T47D (cell line): ENCODE results near the gene IDH2.

Experiments used
- DNase-seq, 2 experiments: peaks; one replicate each; pipeline versions ENCODE4 v3.0.0 to v3.0.0-alpha.2; 2011 to 2012; ENCODE audit warnings: low read depth in 1 of 2, low spot score in 1 of 2
- JUND ChIP-seq: IDR thresholded peaks from 2 replicates; pipeline ENCODE4 v1.6.1; 2012; ENCODE audit warnings: low read depth
- in situ Hi-C: cut with HindIII; loops from 2 replicates; pipeline ENCODE4 v1.10.0; 2016; ENCODE audit warnings: low sequenced_read_pairs, low pct_unique_long_range_greater_than_20kb

The IDH2 gene

GRCh38 chr15:90049666-90050604 lies 52.3 kb downstream of the IDH2 start:
- no peak for DNase-seq
- in situ Hi-C loops, result no loop called here
- TF ChIP-seq JUND, result no peak

DNA sequence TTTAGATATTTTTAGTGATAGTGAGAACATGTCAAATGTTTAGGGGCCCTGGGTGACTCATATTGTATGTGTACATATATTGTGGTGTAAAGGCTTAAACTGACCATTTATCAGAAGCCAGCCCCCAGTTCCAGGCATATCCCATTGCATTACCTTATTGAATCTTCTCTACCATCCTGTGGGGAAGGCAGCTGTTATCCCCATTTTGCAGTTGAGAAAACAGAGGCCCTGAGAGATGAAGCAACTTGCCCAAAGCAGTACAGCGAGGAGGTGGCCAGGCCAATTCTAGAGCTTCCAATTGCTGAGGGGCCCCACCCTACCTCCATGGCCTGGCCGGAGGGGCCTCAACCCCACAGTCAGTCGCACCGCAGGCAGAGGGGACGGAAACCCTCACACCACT lies 53.2 kb downstream of the IDH2 start:
- no peak for TF ChIP-seq JUND
- no peak for DNase-seq

GRCh38 chr15:90047956-90048575 lies 54.2 kb downstream of the IDH2 start:
- DNase-seq, result no peak
- in situ Hi-C loops, result no loop called here
- TF ChIP-seq JUND, result no peak

More for the DNA sequence above, 53.2 kb downstream of the IDH2 start:
- in situ Hi-C loops, result no loop called here

GRCh38 chr15:90046911-90047392 lies 55.3 kb downstream of the IDH2 start:
- in situ Hi-C loops, result no loop called here
- peak; percentile 77 to 93 for DNase-seq

DNA sequence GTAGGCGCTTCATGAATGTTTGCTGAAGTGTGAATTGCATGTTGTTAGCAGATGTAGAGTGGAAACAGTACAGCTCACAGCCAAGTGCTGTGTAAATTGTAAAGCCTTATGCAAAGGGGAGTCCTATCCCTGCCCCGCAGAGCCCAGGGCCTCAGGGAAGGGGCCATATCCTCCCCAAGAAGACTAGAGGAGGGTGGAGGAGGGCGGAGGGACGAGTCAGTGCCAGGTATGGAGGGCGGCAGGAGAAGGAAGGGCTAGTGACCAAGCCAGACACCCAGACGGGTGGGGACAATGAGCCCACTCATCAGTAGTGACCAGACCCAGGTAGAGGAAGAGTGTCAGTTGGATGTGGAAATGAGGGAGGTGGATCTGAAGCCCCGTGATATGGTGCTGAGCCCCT lies 56.0 kb downstream of the IDH2 start:
- no peak for DNase-seq
- no peak for TF ChIP-seq JUND
- in situ Hi-C loops, result no loop called here

More at GRCh38 chr15:90046911-90047392, 55.3 kb downstream of the IDH2 start:
- TF ChIP-seq JUND, result no peak

- DNase-seq, result no peak
- no peak for TF ChIP-seq JUND
- in situ Hi-C loops, result no loop called here
These were observed 57.3 kb downstream of the IDH2 start for GRCh38 chr15:90044916-90045371.

GRCh38 chr15:90044191-90044590 lies 58.1 kb downstream of the IDH2 start:
- no peak for TF ChIP-seq JUND
- in situ Hi-C loops, result no loop called here
- no peak for DNase-seq

DNA sequence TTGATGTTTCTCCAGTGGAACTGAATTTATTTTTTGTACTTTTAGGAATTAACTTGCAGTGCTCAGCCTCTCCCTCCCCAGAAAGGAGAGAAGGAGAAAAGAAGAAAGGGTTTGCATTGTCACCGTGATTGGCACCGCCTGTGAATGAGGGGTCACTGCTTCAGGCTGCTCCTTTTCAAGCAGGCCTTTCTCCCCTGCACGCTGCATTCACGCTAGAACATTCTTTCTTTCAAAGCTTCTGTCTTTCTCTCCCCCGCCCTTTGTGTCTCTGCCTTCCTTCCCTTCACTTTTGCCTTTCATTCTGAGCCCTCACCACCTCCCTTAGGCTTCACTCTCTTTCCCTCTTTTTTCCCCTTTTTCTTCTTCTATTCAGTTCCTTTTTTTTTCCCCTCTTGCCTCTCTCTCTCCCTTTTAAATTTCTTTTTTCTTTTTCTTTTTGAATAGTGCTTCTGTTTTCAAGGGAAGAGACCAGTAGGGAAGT lies 58.7 kb downstream of the IDH2 start:
- in situ Hi-C loops, result no loop called here
- no peak for TF ChIP-seq JUND

DNA sequence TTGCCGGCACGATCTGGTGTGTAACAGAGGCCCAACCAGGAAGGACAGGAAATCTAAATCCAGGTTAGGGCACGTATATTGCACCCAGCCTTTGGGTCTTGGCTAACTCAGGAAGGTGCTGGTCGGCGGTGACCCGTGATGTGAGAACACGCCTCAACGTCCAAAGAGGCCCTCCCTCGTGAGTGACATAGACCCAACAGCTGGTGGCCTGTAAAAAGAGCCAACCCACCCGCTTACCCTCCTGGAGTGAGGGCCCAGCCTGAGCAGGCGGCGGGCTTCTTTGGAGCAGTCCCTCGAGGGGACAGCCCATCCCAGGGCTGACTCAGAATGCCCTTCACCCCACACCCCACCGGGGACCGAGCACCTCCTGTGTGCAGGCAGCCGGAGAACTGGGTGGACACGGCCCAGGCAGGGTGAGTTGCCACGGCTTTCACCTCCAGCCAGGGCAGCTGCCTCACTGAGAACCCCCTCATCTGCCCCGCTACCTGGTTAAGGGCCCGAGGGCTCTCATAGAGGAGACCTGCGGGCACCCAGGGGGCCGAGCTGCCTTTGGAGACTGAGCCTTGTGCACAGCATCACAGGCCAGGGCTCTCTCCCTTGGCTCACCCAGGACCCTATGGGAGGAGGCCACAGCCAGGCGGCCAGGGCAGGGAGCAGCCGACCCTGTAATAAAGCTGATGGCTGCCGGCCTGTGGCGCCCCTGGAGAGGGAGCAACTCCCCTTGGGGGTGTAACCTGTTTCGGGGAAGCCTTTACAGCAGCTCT lies 59.3 kb downstream of the IDH2 start:
- in situ Hi-C loops, result no loop called here
- DNase-seq, result no peak
- TF ChIP-seq JUND, result no peak

More for the DNA sequence above, 58.7 kb downstream of the IDH2 start:
- DNase-seq, result no peak

DNA sequence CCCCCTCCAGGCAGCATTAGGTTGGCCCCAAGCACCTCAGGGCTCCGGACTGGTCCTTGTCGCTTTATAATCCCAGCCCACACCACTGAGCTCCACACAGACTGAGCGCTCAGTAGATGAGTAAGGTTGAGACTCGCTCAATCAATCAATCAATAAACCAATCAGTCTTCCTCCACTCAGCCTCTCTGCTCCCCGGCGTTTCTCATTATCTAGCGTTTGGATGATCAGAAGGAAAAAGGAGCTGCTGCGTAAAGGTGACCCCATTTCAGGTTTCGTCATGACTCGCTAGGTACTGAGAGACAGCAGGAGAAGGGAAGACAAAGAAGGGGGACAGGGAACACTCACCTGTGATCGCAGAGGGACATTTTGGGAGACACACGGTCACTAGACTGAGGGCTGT lies 59.9 kb downstream of the IDH2 start:
- no peak for TF ChIP-seq JUND
- DNase-seq, result no peak
- in situ Hi-C loops, result no loop called here

GRCh38 chr15:90040618-90041017 lies 61.6 kb downstream of the IDH2 start:
- no peak for TF ChIP-seq JUND
- no peak for DNase-seq
- in situ Hi-C loops, result no loop called here

GRCh38 chr15:90039996-90040395 lies 62.3 kb downstream of the IDH2 start:
- TF ChIP-seq JUND, result no peak
- no peak for DNase-seq
- in situ Hi-C loops, result no loop called here
